Measurements from ENCODE around the gene ZNF532. TPM values are rescaled to one million over a fixed set of nuclear protein-coding genes. Genes with fewer than 3 reads are reported as not detected.

ZNF532 gene
- total and polyA plus RNA-seq, 2 donors (not counting 3 experiments of a cell fraction or from before 2014, with no cell fraction given) = 42.3 to 70.1 TPM

GRCh38 chr18:59015531-59016152, 151.0 kb downstream of the ZNF532 start:
- no peak for FAIRE-seq
- ChIA-PET POLR2A (no interaction called here), CTCF (no interaction called here)
- H3K4me3 ChIP-seq (replicated peaks in 1 of 3; ENCODE audit: insufficient read depth in 1 of 3, low read depth in 1 of 3, low read length in 3 of 3) = no peak overlapping the region
- no peak for TF ChIP-seq MYC (IDR thresholded peaks at IDR 0.05; ENCODE audit: low read depth, low read length)
- no peak for TF ChIP-seq JUN (IDR thresholded peaks at IDR 0.05; ENCODE audit: borderline replicate concordance, insufficient read depth, insufficient read length, low read depth)
- no peak for TF ChIP-seq POLR2A (IDR thresholded peaks at IDR 0.05; ENCODE audit: low read depth, low read length)
- no peak for TF ChIP-seq MAX (IDR thresholded peaks at IDR 0.05; ENCODE audit: insufficient read depth, insufficient read length)
- no peak for TF ChIP-seq FOS (IDR thresholded peaks at IDR 0.05; ENCODE audit: borderline replicate concordance, insufficient read depth, low read length)
- TF ChIP-seq POLR2AphosphoS5 (IDR thresholded peaks at IDR 0.05; ENCODE audit: insufficient read depth, low read depth, low read length) = no peak
- TF ChIP-seq GATA2 (IDR thresholded peaks at IDR 0.05; ENCODE audit: insufficient read depth, insufficient read length, low read depth, low read length) = no peak
- TF ChIP-seq CTCF (IDR thresholded peaks at IDR 0.05; ENCODE audit: extremely low read depth in 1 of 2, insufficient read depth in 1 of 2, low read depth in 1 of 2, low read length in 2 of 2) = no peak
- TF ChIP-seq EZH2 (IDR thresholded peaks at IDR 0.05; ENCODE audit: borderline replicate concordance, low read depth, low read length, severe bottlenecking) = no peak
- no peaks in the 10 kb centered on the region for H3K9me1 ChIP-seq (replicated peaks; ENCODE audit: control insufficient read depth, extremely low read depth, insufficient read depth, low read length)
- H3K27me3 ChIP-seq (ENCODE audit: control insufficient read depth in 2 of 2, insufficient read depth in 2 of 2, low read length in 2 of 2) = no peaks in the 10 kb centered on the region
- H3K9me3 ChIP-seq (replicated peaks; ENCODE audit: control insufficient read depth, insufficient read depth, low read length) = no peaks in the 10 kb centered on the region
- H3K36me3 ChIP-seq (ENCODE audit: control insufficient read depth in 2 of 2, extremely low read depth in 1 of 2, insufficient read depth in 2 of 2, low read length in 2 of 2) = no peaks in the 10 kb centered on the region
- H4K20me1 ChIP-seq (replicated peaks; ENCODE audit: control insufficient read depth, extremely low read depth, insufficient read depth, low read length) = no peaks in the 10 kb centered on the region
- H3K27ac ChIP-seq (ENCODE audit: insufficient read depth, low read depth, low read length) = no peak overlapping the region
- H3K79me2 ChIP-seq (ENCODE audit: control insufficient read depth, insufficient read depth, low read length) = no peaks in the 10 kb centered on the region
- no peak overlapping the region for H3K9ac ChIP-seq (replicated peaks; ENCODE audit: extremely low read depth, insufficient read depth, low read length)
- H3K4me2 ChIP-seq (ENCODE audit: insufficient read depth, low read length) = no peak overlapping the region
- BruUV-seq (replicated peaks) = no TSS peak
- dilution Hi-C loops (cut with MboI; ENCODE audit: extremely low pct_ligation_motif_present, low sequenced_read_pairs) = no loop called here
- peaks cover 8% of the 10 kb centered on the region for H3K4me1 ChIP-seq (ENCODE audit: control insufficient read depth, extremely low read depth, insufficient read depth, low read length)
- H2AFZ ChIP-seq (ENCODE audit: low read depth, low read length) = no peak overlapping the region
- intact Hi-C loops (cut with micrococcal nuclease) = no loop called here
- no peak for DNase-seq (ENCODE audit: low read depth, low spot score)
